ENCODE data around the gene PSMD12. TPM values are rescaled to one million over a fixed set of nuclear protein-coding genes. Genes with fewer than 3 reads are reported as not detected.

The PSMD12 gene
- total RNA-seq, 2 donors from 2014 or later: 19.8 to 24.0 TPM

GRCh38 chr17:67358612-67359011, 7.8 kb downstream of the PSMD12 start:
- no peak for TF ChIP-seq POLR2A (IDR thresholded peaks at IDR 0.05)
- no peak for TF ChIP-seq CTCF (IDR thresholded peaks at IDR 0.05)
- no peak for TF ChIP-seq POLR2AphosphoS5 (IDR thresholded peaks at IDR 0.05)
- H3K4me3 ChIP-seq: no peak overlapping the region
- H3K4me1 ChIP-seq (replicated peaks): peaks cover 3% of the 10 kb centered on the region
- H3K9me3 ChIP-seq: no peaks in the 10 kb centered on the region
- intact Hi-C loops (cut with DNase I): no loop called here
- H3K27me3 ChIP-seq (replicated peaks; ENCODE audit: insufficient read depth): no peaks in the 10 kb centered on the region
- no peak for DNase-seq (ENCODE audit: low spot score)
- H3K36me3 ChIP-seq: no peaks in the 10 kb centered on the region
- WGBS: 80% methylated on average over 2 of the region's 2 CpGs
- no peak overlapping the region for H3K27ac ChIP-seq

- 90% methylated on average over 8 of the region's 8 CpGs for WGBS
- Histone ChIP-seq H3K27me3 (replicated peaks; ENCODE audit: insufficient read depth) (no peaks in the 10 kb centered on the region), H3K9me3 (no peaks in the 10 kb centered on the region), H3K4me1 (replicated peaks) (no peaks in the 10 kb centered on the region), H3K4me3 (no peak overlapping the region), H3K36me3 (peaks cover 0 to 4% of the 10 kb centered on the region in 2 donors), H3K27ac (no peak overlapping the region)
- no peak for TF ChIP-seq CTCF (IDR thresholded peaks at IDR 0.05)
- intact Hi-C loops (cut with DNase I): no loop called here
- no peak for DNase-seq (ENCODE audit: low spot score)
Observed at GRCh38 chr17:67353929-67354574, 12.3 kb downstream of the PSMD12 start.

- no peak overlapping the region for H3K27ac ChIP-seq
- H3K4me3 ChIP-seq: no peak overlapping the region
- H3K27me3 ChIP-seq (replicated peaks; ENCODE audit: insufficient read depth): no peaks in the 10 kb centered on the region
- DNase-seq (ENCODE audit: low spot score): no peak
- 92% methylated on average over 9 of the region's 10 CpGs for WGBS
- H3K4me1 ChIP-seq (replicated peaks): no peaks in the 10 kb centered on the region
- H3K36me3 ChIP-seq: peaks cover 1 to 9% of the 10 kb centered on the region in 2 donors
- intact Hi-C loops (cut with DNase I): no loop called here
- no peaks in the 10 kb centered on the region for H3K9me3 ChIP-seq
- TF ChIP-seq POLR2AphosphoS5 (IDR thresholded peaks at IDR 0.05) (no peak), CTCF (IDR thresholded peaks at IDR 0.05) (no peak), POLR2A (IDR thresholded peaks at IDR 0.05) (no peak)
Observed at GRCh38 chr17:67353161-67353560, 13.2 kb downstream of the PSMD12 start.

- peaks cover 5 to 14% of the 10 kb centered on the region in 2 donors for H3K36me3 ChIP-seq
- H3K9me3 ChIP-seq: no peaks in the 10 kb centered on the region
- no peak overlapping the region for H3K27ac ChIP-seq
- H3K27me3 ChIP-seq (replicated peaks; ENCODE audit: insufficient read depth): no peaks in the 10 kb centered on the region
- no peak for DNase-seq (ENCODE audit: low spot score)
- H3K4me3 ChIP-seq: no peak overlapping the region
- no peaks in the 10 kb centered on the region for H3K4me1 ChIP-seq (replicated peaks)
- TF ChIP-seq POLR2A (IDR thresholded peaks at IDR 0.05) (no peak), CTCF (IDR thresholded peaks at IDR 0.05) (no peak), POLR2AphosphoS5 (IDR thresholded peaks at IDR 0.05) (no peak)
- intact Hi-C loops (cut with DNase I): no loop called here
- WGBS: 97% methylated on average over 1 of the region's 1 CpG
Observed at GRCh38 chr17:67349420-67349819, 17.0 kb downstream of the PSMD12 start.

DNA sequence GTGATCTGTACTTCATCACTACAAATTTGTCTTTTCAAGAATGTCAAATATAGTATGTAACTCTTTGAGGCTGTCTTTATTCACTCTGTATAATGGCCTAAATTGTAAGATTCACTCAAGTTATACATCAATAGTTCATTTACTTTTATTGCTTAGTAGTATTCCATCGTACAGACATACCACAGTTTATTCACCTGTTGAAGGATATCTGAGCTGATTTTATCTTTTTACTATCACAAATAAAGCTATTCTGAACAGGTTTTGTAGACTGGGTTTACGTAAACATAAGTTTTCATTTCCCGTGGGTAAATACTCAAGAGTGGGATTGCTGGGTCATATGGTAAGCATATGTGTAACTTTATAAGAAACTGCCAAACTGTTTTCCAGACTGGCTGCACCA, 18.6 kb downstream of the PSMD12 start:
- H3K36me3 ChIP-seq: peaks cover 11 to 14% of the 10 kb centered on the region in 2 donors
- no peak overlapping the region for H3K4me3 ChIP-seq
- TF ChIP-seq CTCF (IDR thresholded peaks at IDR 0.05): no peak
- TF ChIP-seq POLR2AphosphoS5 (IDR thresholded peaks at IDR 0.05): no peak
- no peak for TF ChIP-seq POLR2A (IDR thresholded peaks at IDR 0.05)
- intact Hi-C loops (cut with DNase I): no loop called here
- no peaks in the 10 kb centered on the region for H3K9me3 ChIP-seq
- H3K27ac ChIP-seq: no peak overlapping the region
- no peaks in the 10 kb centered on the region for H3K27me3 ChIP-seq (replicated peaks; ENCODE audit: insufficient read depth)
- WGBS: 83% methylated on average over 3 of the region's 3 CpGs
- DNase-seq (ENCODE audit: low spot score): no peak
- no peaks in the 10 kb centered on the region for H3K4me1 ChIP-seq (replicated peaks)

Measured in prostate gland (tissue), 2 donors.